ENCODE results near the gene NPHP4.

DNA sequence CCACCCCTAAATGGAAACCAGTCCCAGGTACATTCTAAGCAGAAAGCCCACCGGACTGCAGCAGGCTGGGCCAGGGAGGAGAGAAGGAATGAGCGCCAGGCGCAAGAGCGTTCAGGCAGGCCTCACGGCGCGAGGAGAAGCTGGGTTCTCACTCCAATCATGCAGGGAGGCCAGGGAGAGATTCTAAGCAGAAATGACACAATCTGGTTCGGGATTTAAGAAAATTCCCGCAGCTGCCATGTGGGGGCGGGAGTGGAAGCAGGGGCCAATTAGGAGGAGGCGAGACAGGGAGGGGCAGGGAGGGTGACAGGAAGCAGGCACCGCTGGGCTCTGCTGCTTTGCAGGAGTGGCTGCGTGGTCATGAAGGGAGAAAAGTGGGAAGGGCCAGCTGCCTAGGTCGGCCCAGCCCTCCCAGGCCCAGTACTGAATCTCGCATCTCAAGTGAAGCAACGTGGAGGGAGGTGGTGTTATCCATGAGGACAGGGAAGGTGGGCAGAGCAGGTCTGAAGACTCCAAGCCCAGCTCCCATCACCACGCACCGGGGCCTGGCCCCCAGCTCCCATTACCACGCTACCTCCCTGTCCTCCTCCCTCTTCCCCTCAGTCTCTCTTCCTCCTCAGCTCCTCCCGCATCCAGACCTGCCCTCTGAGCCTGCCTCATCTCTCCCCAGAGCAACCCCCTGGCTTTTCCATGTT lies 11.8 kb downstream of the NPHP4 start:
- no peak for TF ChIP-seq CSRNP3 (CRISPR knock-in tag; IDR thresholded peaks at IDR 0.05)
- TF ChIP-seq PPARA (CRISPR knock-in tag; IDR thresholded peaks at IDR 0.05; ENCODE audit: borderline replicate concordance), result no peak
- no peak for TF ChIP-seq ESRRG (CRISPR knock-in tag; IDR thresholded peaks at IDR 0.05)
- no peak for TF ChIP-seq ZNF70 (CRISPR knock-in tag; IDR thresholded peaks at IDR 0.05)
